Trophoblast cell (in vitro differentiated cells and primary cell): ENCODE results near the gene SMIM32.

Source experiments
- DNase-seq, 2 donors: peaks; one replicate each; pipeline ENCODE4 v3.0.0-alpha.2; 2016
- H2AFZ ChIP-seq: 2 replicates; pipeline ENCODE4 v1.6.1; 2013; ENCODE audit warnings: low read length, moderate library complexity, mild to moderate bottlenecking; ENCODE audit not compliant: insufficient read depth, poor library complexity
- H2AK5ac ChIP-seq: 2 replicates; pipeline ENCODE4 v1.6.1; 2013; ENCODE audit warnings: mild to moderate bottlenecking, low read length
- H2BK120ac ChIP-seq: 2 replicates; pipeline ENCODE4 v1.6.1; 2013; ENCODE audit warnings: low read length, mild to moderate bottlenecking, moderate library complexity; ENCODE audit not compliant: insufficient read depth, poor library complexity
- H2BK12ac ChIP-seq: 2 replicates; pipeline ENCODE4 v1.6.1; 2013; ENCODE audit warnings: mild to moderate bottlenecking, low read length, moderate library complexity
- H2BK5ac ChIP-seq: 2 replicates; pipeline ENCODE4 v1.6.1; 2013; ENCODE audit warnings: low read length, low read depth, moderate library complexity, mild to moderate bottlenecking; ENCODE audit not compliant: poor library complexity
- H3K14ac ChIP-seq: 2 replicates; pipeline ENCODE4 v1.6.1; 2013; ENCODE audit warnings: mild to moderate bottlenecking, low read length
- H3K18ac ChIP-seq: 2 replicates; pipeline ENCODE4 v1.6.1; 2013; ENCODE audit warnings: mild to moderate bottlenecking, low read length
- H3K23ac ChIP-seq: 2 replicates; pipeline ENCODE4 v1.6.1; 2013; ENCODE audit warnings: low read length
- H3K27ac ChIP-seq: 2 replicates; pipeline ENCODE4 v1.5.1; 2013; ENCODE audit warnings: low read depth, mild to moderate bottlenecking, inconsistent platforms, low read length, moderate library complexity
- H3K27me3 ChIP-seq: 2 replicates; pipeline ENCODE4 v1.6.1; 2013; ENCODE audit warnings: inconsistent platforms, mild to moderate bottlenecking, low read length, moderate library complexity; ENCODE audit not compliant: insufficient read depth
- H3K36me3 ChIP-seq, 2 experiments: 1 replicate in 1 of 2; 2 replicates in 1 of 2; pipeline ENCODE4 v1.6.1; 2013; ENCODE audit warnings: low read length in 2 of 2, mild to moderate bottlenecking in 2 of 2, moderate library complexity in 1 of 2; ENCODE audit not compliant: insufficient read depth in 2 of 2, control insufficient read depth in 1 of 2
- H3K4ac ChIP-seq: 2 replicates; pipeline ENCODE4 v1.6.1; 2013; ENCODE audit warnings: low read depth, mild to moderate bottlenecking, low read length, moderate library complexity
- H3K4me1 ChIP-seq, 2 experiments: 1 replicate in 1 of 2; 2 replicates in 1 of 2; pipeline ENCODE4 v1.6.1; 2013; ENCODE audit warnings: low read length in 2 of 2, mild to moderate bottlenecking in 2 of 2, moderate library complexity in 1 of 2; ENCODE audit not compliant: insufficient read depth in 2 of 2, control insufficient read depth in 1 of 2
- H3K4me2 ChIP-seq: 2 replicates; pipeline ENCODE4 v1.6.1; 2013; ENCODE audit warnings: inconsistent platforms, mild to moderate bottlenecking, low read length, moderate library complexity
- H3K4me3 ChIP-seq: 2 replicates; pipeline ENCODE4 v1.5.1; 2013; ENCODE audit warnings: mild to moderate bottlenecking, low read depth, low read length, inconsistent platforms
- H3K79me1 ChIP-seq: one replicate; pipeline ENCODE4 v1.6.1; 2013; ENCODE audit warnings: low read length
- H3K79me2 ChIP-seq: 2 replicates; pipeline ENCODE4 v1.6.1; 2013; ENCODE audit warnings: low read length, mild to moderate bottlenecking; ENCODE audit not compliant: control insufficient read depth, insufficient read depth, poor library complexity
- H3K9ac ChIP-seq: 2 replicates; pipeline ENCODE4 v1.6.1; 2013; ENCODE audit warnings: mild to moderate bottlenecking, low read length
- H3K9me3 ChIP-seq: 2 replicates; pipeline ENCODE4 v1.6.1; 2013; ENCODE audit warnings: low read depth, mild to moderate bottlenecking, control low read depth, inconsistent platforms, low read length; ENCODE audit not compliant: insufficient read depth
- H4K12ac ChIP-seq: 2 replicates; pipeline ENCODE4 v1.6.1; 2013; ENCODE audit warnings: low read depth, mild to moderate bottlenecking, low read length, moderate library complexity
- H4K8ac ChIP-seq: 2 replicates; pipeline ENCODE4 v1.6.1; 2013; ENCODE audit warnings: low read depth, mild to moderate bottlenecking, low read length, moderate library complexity
- H4K91ac ChIP-seq: one replicate; pipeline ENCODE4 v1.6.1; 2013; ENCODE audit warnings: low read depth, mild to moderate bottlenecking, low read length, moderate library complexity
- WGBS: extraction: QIAGEN DNeasy Blood & Tissue Kit; methylation state at CpG from one replicate; pipeline ENCODE4 v1.1.7; 2013; ENCODE audit warnings: missing lambda C conversion rate; ENCODE audit not compliant: insufficient read length, insufficient coverage; ENCODE audit errors: extremely low coverage; 5-methylcytosine and 5-hydroxymethylcytosine counted together

SMIM32 gene

DNA sequence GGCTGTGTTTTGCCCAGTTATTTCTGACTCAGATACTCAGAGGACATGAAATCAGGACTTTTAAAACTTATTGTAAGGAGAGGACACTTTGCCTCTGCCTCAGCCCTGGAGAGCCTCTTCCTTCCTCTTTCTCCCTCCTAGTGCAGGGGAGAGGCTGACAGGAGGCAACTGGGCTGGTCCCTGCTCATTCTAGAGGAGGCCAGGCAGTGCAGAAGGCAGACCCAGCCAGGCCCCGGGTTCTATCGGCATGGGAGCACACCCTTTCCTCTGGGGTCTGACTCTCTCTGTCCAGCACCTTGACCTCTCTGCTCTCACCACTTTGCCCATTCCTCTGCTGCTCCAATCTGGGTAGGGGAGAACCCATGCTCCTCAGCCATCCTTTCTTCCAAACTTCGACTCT lies 16.0 kb upstream of the SMIM32 start:
- Histone ChIP-seq H2BK5ac (no peak overlapping the region), H3K36me3 (no peaks in the 10 kb centered on the region), H4K91ac (no peak overlapping the region), H2AK5ac (no peak overlapping the region), H3K18ac (no peak overlapping the region), H3K79me2 (no peaks in the 10 kb centered on the region), H3K9me3 (no peaks in the 10 kb centered on the region), H3K14ac (no peak overlapping the region), H3K4me3 (no peak overlapping the region), H3K27me3 (no peaks in the 10 kb centered on the region), H3K27ac (no peak overlapping the region), H4K8ac (no peak overlapping the region), H2BK120ac (no peak overlapping the region), H3K23ac (no peak overlapping the region), H2BK12ac (no peak overlapping the region), H3K4me2 (no peak overlapping the region), H3K4ac (no peak overlapping the region), H3K9ac (no peak overlapping the region), H3K4me1 (no peaks in the 10 kb centered on the region), H3K79me1 (no peaks in the 10 kb centered on the region), H4K12ac (no peak overlapping the region), H2AFZ (no peak overlapping the region)
- DNase-seq, result no peak
- WGBS, result no CpG with 5 or more reads among the region's 3 CpGs

DNA sequence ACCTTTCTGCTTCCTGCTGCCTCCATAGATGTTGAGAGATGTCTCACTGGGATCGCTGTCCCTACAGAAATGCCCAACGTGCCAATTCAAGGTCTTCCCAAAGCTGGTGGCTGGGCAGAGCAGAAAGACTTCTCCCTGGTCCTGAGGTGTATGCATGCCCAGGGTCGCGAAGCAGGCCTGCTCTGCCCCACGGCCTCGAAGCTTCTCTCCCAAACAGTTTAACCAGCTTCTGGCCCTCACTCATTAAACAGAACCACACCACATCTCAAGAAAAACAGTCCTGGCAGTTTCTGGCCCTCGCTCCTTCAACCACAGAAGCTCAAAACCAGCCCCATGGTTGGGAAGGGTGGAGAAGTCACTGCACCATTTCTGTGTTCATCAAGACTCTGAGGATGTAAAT lies 14.7 kb upstream of the SMIM32 start:
- Histone ChIP-seq H4K8ac (no peak overlapping the region), H3K36me3 (no peaks in the 10 kb centered on the region), H4K12ac (no peak overlapping the region), H3K4me1 (peaks cover 0 to under 1% of the 10 kb centered on the region in 2 experiments), H3K4me2 (no peak overlapping the region), H3K9me3 (no peaks in the 10 kb centered on the region), H3K4ac (no peak overlapping the region), H3K4me3 (no peak overlapping the region), H3K79me1 (no peaks in the 10 kb centered on the region), H2AK5ac (no peak overlapping the region), H3K27me3 (no peaks in the 10 kb centered on the region), H4K91ac (no peak overlapping the region), H3K23ac (no peak overlapping the region), H3K18ac (no peak overlapping the region), H2BK5ac (no peak overlapping the region), H2BK12ac (no peak overlapping the region), H3K27ac (no peak overlapping the region), H3K79me2 (no peaks in the 10 kb centered on the region), H2BK120ac (no peak overlapping the region), H2AFZ (no peak overlapping the region), H3K14ac (no peak overlapping the region), H3K9ac (no peak overlapping the region)
- DNase-seq, result no peak
- WGBS, result no CpG with 5 or more reads among the region's 7 CpGs

DNA sequence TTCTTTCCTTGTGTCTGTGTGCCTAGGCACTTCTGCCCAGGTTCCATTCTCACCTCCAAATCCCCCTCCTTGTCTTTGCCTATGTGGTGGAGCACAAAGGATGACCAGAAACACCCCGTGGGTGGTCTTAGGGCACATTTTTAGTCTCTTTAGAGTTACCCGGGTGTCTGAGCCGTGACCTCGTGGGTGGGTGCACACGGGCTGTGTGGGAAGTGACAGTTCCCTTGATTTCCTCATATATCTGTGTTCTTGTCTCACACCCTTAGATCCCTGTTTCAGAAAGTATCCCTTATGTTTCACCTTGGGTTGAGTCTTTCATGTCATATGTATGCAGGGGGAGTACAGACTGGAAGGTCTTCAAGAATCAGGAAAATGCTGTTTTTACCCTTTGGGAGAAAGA lies 13.4 kb upstream of the SMIM32 start:
- no peak overlapping the region for H3K9ac ChIP-seq
- H3K4me3 ChIP-seq, result no peak overlapping the region
- H4K8ac ChIP-seq, result no peak overlapping the region
- H4K91ac ChIP-seq, result no peak overlapping the region
- H3K79me2 ChIP-seq, result no peaks in the 10 kb centered on the region
- no peak overlapping the region for H2AFZ ChIP-seq
- no peaks in the 10 kb centered on the region for H3K79me1 ChIP-seq
- H3K14ac ChIP-seq, result no peak overlapping the region
- no peak overlapping the region for H3K23ac ChIP-seq
- H3K4me2 ChIP-seq, result no peak overlapping the region
- H3K36me3 ChIP-seq, result no peaks in the 10 kb centered on the region
- H3K9me3 ChIP-seq, result no peaks in the 10 kb centered on the region
- H3K27me3 ChIP-seq, result no peaks in the 10 kb centered on the region
- no peak overlapping the region for H4K12ac ChIP-seq
- H3K4me1 ChIP-seq, result peaks cover 0 to 2% of the 10 kb centered on the region in 2 experiments
- no peak for DNase-seq
- H3K4ac ChIP-seq, result no peak overlapping the region
- no peak overlapping the region for H2AK5ac ChIP-seq
- H2BK5ac ChIP-seq, result no peak overlapping the region
- no CpG with 5 or more reads among the region's 5 CpGs for WGBS
- H3K27ac ChIP-seq, result no peak overlapping the region
- H3K18ac ChIP-seq, result no peak overlapping the region
- no peak overlapping the region for H2BK120ac ChIP-seq
- no peak overlapping the region for H2BK12ac ChIP-seq

DNA sequence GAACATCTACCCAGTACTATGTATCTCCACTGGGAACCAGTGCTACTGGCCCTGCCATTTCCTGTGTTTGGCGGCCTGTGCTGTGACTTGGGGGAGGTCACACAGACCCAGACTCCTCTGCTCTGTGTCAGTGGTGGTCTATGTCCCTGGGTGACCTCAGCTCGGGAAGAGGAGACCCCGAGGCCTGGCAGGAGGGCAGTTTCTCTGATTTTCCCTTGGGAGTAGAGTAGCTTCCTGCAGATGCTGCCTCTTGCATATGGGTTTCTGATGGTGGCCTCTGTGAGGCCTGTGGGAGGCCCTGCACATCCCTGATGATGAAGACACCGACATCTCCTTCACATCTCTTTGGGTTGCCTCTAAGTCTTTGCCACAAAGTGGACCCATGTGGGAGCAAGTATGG lies 13.0 kb upstream of the SMIM32 start:
- no peak overlapping the region for H3K18ac ChIP-seq
- H4K91ac ChIP-seq, result no peak overlapping the region
- H2BK5ac ChIP-seq, result no peak overlapping the region
- no peaks in the 10 kb centered on the region for H3K9me3 ChIP-seq
- no peak for DNase-seq
- H3K23ac ChIP-seq, result no peak overlapping the region
- no peak overlapping the region for H3K9ac ChIP-seq
- no CpG with 5 or more reads among the region's 4 CpGs for WGBS
- H4K8ac ChIP-seq, result no peak overlapping the region
- H3K14ac ChIP-seq, result no peak overlapping the region
- no peak overlapping the region for H2BK12ac ChIP-seq
- no peaks in the 10 kb centered on the region for H3K79me1 ChIP-seq
- no peak overlapping the region for H3K4me3 ChIP-seq
- no peak overlapping the region for H3K27ac ChIP-seq
- H2AK5ac ChIP-seq, result no peak overlapping the region
- H3K27me3 ChIP-seq, result no peaks in the 10 kb centered on the region
- H3K4me2 ChIP-seq, result no peak overlapping the region
- no peak overlapping the region for H3K4ac ChIP-seq
- H3K4me1 ChIP-seq, result peaks cover 0 to 2% of the 10 kb centered on the region in 2 experiments
- H3K36me3 ChIP-seq, result no peaks in the 10 kb centered on the region
- H4K12ac ChIP-seq, result no peak overlapping the region
- no peak overlapping the region for H2BK120ac ChIP-seq
- no peak overlapping the region for H2AFZ ChIP-seq
- no peaks in the 10 kb centered on the region for H3K79me2 ChIP-seq
